ENCODE data around the gene AGBL4. TPM values are rescaled to one million over a fixed set of nuclear protein-coding genes. Genes with fewer than 3 reads are reported as not detected.

The AGBL4 gene
- total and polyA plus RNA-seq, 9 of the 15 experiments (the other 6 are each of a cell fraction or from before 2014, with no cell fraction given): 0.11 TPM; not detected in 7

DNA sequence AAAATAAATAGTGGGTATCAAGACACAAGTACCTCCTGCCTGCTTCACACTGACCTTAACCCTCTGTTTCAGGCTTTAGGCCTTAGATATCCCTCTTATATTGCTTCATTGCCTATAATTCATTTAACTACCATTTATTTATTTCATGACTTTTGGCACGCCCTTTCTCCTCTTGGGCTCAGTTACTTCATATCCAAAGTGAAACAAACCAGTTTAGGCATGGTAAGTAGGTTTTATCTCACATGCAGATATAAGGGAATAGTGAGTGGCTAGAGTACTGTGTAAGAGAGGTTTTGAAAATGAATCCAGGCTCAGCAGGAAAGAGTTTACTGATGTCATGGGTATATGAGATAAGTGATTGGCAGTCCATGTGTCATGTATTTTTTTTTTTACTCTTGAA is 1177.3 kb downstream of the AGBL4 start (continued):
- TF ChIP-seq ESRRA (IDR thresholded peaks at IDR 0.05; ENCODE audit: borderline replicate concordance, low read depth): no peak
- TF ChIP-seq ZNF408 (CRISPR knock-in tag; IDR thresholded peaks at IDR 0.05; ENCODE audit: low read depth): no peak

- ATAC-seq (no peak), DNase-seq (ENCODE audit: extremely low read depth in 1 of 4, low spot score in 3 of 4) (no peak), FAIRE-seq (no peak)
- ChIA-PET CTCF (ENCODE audit: low intra/inter-chr PET ratio) (no interaction called here), POLR2A (interaction anchor here (1.2 kb wide), 1 partner anchor 71 kb away, joined by 3 read pairs; no protein-coding TSS in a partner anchor)
- Histone ChIP-seq H3K27me3 (ENCODE audit: control insufficient read depth in 2 of 2, insufficient read depth in 2 of 2, low read length in 2 of 2) (no peaks in the 10 kb centered on the region), H3K79me2 (ENCODE audit: control insufficient read depth, insufficient read depth, low read length) (no peaks in the 10 kb centered on the region), H3K9me1 (ENCODE audit: control insufficient read depth, insufficient read depth, low read length) (no peaks in the 10 kb centered on the region), H3K9me3 (replicated peaks; ENCODE audit: control insufficient read depth, insufficient read depth, low read depth, low read length) (no peaks in the 10 kb centered on the region), H3K27ac (ENCODE audit: extremely low read depth, low read depth, low read length) (no peak overlapping the region), H3K36me3 (ENCODE audit: control insufficient read depth, insufficient read depth, low read length) (no peaks in the 10 kb centered on the region), H3K9ac (ENCODE audit: insufficient read depth in 1 of 2, low read depth in 2 of 2, low read length in 2 of 2) (no peak overlapping the region), H3K4me2 (ENCODE audit: insufficient read depth, low read length) (no peak overlapping the region), H3K4me3 (no peak overlapping the region), H2AFZ (ENCODE audit: low read depth, low read length) (no peak overlapping the region), H3K4me1 (replicated peaks in 1 of 2; ENCODE audit: control insufficient read depth in 2 of 2, insufficient read depth in 2 of 2, low read length in 2 of 2) (no peaks in the 10 kb centered on the region), H4K20me1 (replicated peaks; ENCODE audit: control insufficient read depth, insufficient read depth, low read length) (no peaks in the 10 kb centered on the region)
- intact Hi-C loops (cut with micrococcal nuclease): no loop called here
- TF ChIP-seq, protein P1, sequence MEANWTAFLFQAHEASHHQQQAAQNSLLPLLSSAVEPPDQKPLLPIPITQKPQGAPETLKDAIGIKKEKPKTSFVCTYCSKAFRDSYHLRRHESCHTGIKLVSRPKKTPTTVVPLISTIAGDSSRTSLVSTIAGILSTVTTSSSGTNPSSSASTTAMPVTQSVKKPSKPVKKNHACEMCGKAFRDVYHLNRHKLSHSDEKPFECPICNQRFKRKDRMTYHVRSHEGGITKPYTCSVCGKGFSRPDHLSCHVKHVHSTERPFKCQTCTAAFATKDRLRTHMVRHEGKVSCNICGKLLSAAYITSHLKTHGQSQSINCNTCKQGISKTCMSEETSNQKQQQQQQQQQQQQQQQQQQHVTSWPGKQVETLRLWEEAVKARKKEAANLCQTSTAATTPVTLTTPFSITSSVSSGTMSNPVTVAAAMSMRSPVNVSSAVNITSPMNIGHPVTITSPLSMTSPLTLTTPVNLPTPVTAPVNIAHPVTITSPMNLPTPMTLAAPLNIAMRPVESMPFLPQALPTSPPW (CRISPR knock-in tag; IDR thresholded peaks at IDR 0.05): no peak
- TF ChIP-seq TCF7L2 (IDR thresholded peaks at IDR 0.05; ENCODE audit: low read depth, low read length): no peak
- TF ChIP-seq, protein P2, sequence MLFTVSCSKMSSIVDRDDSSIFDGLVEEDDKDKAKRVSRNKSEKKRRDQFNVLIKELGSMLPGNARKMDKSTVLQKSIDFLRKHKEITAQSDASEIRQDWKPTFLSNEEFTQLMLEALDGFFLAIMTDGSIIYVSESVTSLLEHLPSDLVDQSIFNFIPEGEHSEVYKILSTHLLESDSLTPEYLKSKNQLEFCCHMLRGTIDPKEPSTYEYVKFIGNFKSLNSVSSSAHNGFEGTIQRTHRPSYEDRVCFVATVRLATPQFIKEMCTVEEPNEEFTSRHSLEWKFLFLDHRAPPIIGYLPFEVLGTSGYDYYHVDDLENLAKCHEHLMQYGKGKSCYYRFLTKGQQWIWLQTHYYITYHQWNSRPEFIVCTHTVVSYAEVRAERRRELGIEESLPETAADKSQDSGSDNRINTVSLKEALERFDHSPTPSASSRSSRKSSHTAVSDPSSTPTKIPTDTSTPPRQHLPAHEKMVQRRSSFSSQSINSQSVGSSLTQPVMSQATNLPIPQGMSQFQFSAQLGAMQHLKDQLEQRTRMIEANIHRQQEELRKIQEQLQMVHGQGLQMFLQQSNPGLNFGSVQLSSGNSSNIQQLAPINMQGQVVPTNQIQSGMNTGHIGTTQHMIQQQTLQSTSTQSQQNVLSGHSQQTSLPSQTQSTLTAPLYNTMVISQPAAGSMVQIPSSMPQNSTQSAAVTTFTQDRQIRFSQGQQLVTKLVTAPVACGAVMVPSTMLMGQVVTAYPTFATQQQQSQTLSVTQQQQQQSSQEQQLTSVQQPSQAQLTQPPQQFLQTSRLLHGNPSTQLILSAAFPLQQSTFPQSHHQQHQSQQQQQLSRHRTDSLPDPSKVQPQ (CRISPR knock-in tag; IDR thresholded peaks at IDR 0.05; ENCODE audit: borderline replicate concordance): no peak
- TF ChIP-seq IFI16 (CRISPR knock-in tag; IDR thresholded peaks at IDR 0.05): no peak
- no peak for TF ChIP-seq FOSL1 (tag; conservative IDR thresholded peaks at IDR 0.05)
- TF ChIP-seq POLR3A (IDR thresholded peaks at IDR 0.05; ENCODE audit: borderline replicate concordance, extremely low read depth, insufficient read depth, insufficient read length): no peak
- no peak for TF ChIP-seq MLLT1 (IDR thresholded peaks at IDR 0.05)
- BruUV-seq (replicated peaks): no TSS peak
- 0% methylated on average over 3 of the region's 3 CpGs for WGBS (ENCODE audit: insufficient coverage, low coverage, missing lambda C conversion rate)
- in situ Hi-C loops (cut with MboI): no loop called here
These were observed 1179.6 kb downstream of the AGBL4 start for GRCh38 chr1:48844187-48844586.
